Measurements from ENCODE around the gene HMG20A. TPM values are rescaled to one million over a fixed set of nuclear protein-coding genes. Genes with fewer than 3 reads are reported as not detected.

Gene HMG20A
- total RNA-seq, 1 donor from 2014 or later: 52.5 TPM

DNA sequence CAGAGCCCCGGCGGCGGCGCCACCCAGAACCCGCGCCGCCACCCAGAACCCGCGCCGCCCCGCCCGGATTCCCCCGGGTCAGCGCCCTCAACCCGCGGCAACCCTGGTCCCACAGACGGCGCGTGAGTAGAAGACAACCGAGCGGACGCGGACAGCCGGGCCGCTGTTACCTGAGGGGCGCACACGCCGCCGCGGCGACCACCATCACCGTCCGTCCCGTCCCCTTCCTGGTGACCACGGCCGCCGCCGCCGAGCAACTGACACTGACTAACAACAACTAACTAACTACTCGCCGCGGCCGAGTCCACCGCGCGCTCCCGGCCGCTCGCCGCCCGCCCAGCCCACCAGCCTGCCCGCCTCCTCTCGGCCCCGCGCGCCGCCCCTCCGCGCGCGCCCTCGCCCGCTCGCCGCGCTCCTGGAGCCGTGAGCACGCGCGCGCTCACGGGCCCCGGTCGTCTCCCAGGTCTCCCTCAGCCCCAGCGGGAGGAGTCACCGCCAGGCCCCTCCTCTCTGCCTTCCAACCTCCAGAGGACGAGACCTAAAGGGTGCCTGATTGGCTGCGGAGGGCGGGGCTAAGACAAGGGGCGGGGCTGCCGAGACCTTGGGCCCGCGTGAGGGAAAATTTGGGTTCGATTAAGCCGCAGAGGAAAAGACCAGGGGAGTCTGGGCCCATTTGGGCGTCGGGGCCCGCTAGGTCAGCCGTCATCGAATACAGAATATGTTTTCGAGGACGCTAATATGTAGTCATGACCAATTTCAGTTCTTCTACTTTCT, 665 bp upstream of the HMG20A start, which contains the start of gene PEAK1:
TSS of gene PEAK1 (minus strand) at position 269 of the 774 bp plus-strand sequence. CDS start 238,178 bp downstream, outside the sequence.
- intact Hi-C loops (cut with DNase I): no loop called here
- ATAC-seq (peak; percentile 99), DNase-seq (ENCODE audit: low spot score) (peak; percentile 100)

DNA sequence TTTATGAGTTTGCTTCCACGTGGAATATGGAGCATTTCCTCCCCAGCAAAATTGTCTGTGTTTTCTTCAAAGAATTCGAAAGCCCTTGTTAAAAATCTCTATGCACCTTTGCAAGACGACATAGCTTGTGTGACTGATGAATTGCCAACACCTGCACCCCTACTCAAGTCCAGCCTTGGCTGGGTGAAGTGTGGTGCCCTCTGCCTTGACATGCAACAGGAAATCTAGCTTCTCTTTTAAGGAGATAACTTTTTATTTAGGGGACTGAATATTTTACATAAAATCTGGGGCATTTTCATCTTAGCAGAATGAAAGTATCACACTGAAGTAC, 647 bp downstream of the HMG20A start:
- DNase-seq (ENCODE audit: low spot score) (no peak), ATAC-seq (no peak)
- intact Hi-C loops (cut with DNase I): no loop called here

DNA sequence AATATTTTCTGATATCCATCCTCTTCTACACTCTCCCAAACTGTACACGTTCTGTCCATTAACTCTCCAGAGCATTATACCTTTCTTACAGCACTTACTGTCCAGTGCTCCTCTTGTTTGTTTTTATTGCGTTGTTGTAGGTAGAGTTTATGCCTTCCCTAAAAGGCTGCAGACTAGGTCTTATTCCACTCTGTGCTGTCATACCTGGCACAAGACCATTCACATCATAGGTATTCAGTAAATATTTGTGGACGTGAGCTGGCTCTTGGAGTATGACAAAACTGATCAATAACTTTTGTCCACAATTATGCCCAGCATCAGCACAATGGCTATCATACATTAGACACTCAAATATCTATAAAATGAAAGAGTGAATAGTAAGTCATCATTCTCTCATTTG, 4.4 kb downstream of the HMG20A start:
- intact Hi-C loops (cut with DNase I): no loop called here
- DNase-seq (ENCODE audit: low spot score) (no peak), ATAC-seq (no peak)

DNA sequence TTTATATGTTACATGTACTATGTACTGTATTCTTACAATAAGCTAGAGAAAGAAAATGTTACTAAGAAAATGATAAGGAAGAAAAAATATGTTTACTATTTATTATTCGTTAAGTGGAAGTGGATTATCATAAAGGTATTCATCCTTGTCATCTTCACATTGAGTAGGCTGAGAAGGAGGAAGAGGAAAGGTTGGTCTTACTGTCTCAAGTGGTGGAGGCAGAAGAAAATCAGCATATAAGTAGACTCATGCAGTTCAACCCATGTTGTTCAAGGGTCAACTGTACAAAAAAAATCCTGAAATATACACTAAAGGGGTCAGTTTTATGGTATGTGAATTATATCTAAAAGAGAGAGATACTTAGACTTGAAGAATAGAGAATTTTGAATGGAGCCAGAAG, 5.7 kb downstream of the HMG20A start:
- DNase-seq (ENCODE audit: low spot score) (no peak), ATAC-seq (no peak)
- intact Hi-C loops (cut with DNase I): no loop called here

DNA sequence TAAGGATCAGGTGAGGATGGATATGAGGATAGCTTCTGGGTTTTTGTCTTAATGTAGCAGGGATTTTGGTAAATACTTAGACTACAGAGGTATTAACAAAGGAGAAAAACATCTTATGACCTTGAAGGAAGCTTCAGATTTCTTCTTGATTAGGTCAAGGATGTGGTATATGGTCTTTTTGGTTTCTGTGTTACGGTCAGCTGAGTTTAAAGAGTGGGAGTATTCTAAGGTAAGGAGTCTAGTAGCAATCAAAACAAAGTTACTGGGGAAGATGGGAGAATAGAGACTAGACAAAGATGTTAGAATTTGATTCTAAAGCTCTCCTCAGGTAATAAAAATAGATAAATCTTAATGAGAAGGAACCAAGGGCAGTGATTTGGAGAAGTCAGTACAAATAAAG, 6.2 kb downstream of the HMG20A start:
- intact Hi-C loops (cut with DNase I): no loop called here
- DNase-seq (ENCODE audit: low spot score) (no peak), ATAC-seq (no peak)

DNA sequence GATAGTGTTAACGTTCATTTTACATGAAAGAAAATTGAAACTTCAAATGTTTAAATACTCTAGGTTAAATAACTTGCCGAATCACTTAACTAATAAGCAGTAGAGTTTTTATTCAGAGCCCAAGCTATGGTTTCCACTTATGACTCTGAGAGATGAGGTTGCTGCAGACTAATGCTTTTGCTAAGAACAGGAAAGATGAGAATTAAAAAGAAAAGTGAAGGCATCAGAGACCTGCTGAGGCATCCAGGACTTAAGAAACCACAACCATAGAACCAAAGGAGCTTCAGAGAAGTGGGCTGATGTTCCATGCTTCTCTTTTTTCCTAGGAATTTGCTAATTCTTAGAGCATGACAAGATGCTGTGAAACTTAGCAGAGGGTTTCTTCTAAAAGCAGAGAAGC, 9.5 kb downstream of the HMG20A start:
- intact Hi-C loops (cut with DNase I): no loop called here
- no peak for ATAC-seq

DNA sequence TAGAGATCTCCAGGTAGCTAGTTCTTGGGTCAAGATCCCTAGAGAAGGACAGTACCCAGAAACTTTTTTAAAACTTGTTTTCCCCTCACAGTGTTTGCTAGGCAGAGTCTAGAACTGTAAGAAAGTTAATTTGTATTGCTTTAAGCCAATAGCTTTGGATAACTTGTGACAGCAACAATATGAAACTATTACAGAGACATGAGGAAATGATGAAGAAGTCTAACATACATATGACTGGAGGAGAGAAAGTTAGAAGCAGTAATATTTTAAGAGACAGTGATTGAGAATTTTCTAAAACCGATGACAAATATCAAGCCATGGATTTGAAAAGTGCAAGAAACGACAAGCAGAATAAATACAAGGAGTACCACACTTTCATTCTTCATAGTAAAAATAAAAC, 10.0 kb downstream of the HMG20A start:
- intact Hi-C loops (cut with DNase I): no loop called here
- no peak for DNase-seq (ENCODE audit: low spot score)
- no peak for ATAC-seq

More for the DNA sequence above, 9.5 kb downstream of the HMG20A start:
- DNase-seq (ENCODE audit: low spot score): no peak

DNA sequence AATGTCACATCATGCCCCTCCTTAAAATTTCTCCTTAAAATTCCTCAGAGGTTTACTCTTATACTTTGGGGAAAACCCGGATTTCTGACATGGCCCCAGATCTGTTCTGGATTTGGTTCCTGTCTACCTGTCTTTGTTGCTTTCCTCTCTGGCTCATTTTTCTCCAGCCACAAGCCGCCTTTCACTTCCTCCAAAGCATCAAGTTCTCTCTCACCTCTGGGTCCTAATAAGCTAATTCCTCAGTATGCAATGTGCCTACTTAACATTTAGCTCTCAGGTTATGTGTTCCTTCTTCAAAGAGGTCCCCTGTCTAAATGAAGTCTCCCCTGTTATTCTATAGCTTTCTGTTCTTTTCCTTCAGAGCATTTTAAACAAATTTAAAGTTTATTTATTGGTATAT, 16.1 kb downstream of the HMG20A start:
- ATAC-seq (no peak), DNase-seq (ENCODE audit: low spot score) (no peak)
- intact Hi-C loops (cut with DNase I): no loop called here

DNA sequence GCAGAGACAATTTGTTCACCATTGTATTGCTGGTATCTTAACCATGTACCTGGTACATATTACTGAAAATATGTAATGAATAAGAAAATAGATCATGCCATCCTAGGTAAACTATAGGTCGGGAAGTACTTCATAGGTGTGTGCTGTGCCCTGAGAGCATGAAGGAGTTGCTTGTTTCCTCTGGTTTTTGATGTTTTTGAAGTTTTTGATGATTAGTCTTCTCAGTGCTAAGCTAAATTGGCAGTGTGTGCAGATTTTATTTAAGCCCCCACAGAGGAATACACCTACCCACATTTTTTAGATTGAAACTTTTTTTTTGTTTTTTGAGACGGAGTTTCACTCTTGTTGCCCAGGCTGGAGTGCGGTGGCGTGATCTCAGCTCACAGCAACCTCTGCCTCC, 16.6 kb downstream of the HMG20A start:
- DNase-seq (ENCODE audit: low spot score): no peak
- intact Hi-C loops (cut with DNase I): no loop called here
- no peak for ATAC-seq

DNA sequence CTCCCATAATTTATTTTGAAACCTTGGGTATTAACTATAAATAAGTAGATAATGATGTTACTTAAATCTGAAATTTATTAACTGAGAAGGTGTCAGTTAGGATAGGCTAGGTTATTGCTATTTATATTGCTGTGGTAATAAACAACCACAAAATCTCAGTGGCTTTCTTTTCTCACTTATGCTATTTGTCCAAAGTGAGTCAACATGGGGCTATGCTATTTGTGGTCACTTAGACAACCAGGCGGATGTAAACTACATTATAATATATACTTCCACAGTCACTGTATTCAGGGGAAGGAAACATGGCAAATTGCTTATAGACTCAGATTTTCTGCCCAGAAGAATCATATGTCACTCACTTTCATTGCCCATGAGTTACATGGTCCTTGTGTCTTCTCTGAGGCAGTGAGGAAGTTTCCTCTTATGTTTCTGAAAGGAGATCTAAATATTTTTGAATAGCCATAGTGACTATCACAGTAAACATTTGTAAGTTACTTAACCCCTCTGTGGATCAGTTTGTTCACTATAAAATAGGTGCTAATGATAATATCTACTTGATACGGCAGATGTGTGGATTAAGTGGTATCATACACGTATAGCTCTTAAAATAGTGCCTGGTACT, 19.8 kb downstream of the HMG20A start:
- ATAC-seq: no peak
- intact Hi-C loops (cut with DNase I): no loop called here
- no peak for DNase-seq (ENCODE audit: low spot score)

DNA sequence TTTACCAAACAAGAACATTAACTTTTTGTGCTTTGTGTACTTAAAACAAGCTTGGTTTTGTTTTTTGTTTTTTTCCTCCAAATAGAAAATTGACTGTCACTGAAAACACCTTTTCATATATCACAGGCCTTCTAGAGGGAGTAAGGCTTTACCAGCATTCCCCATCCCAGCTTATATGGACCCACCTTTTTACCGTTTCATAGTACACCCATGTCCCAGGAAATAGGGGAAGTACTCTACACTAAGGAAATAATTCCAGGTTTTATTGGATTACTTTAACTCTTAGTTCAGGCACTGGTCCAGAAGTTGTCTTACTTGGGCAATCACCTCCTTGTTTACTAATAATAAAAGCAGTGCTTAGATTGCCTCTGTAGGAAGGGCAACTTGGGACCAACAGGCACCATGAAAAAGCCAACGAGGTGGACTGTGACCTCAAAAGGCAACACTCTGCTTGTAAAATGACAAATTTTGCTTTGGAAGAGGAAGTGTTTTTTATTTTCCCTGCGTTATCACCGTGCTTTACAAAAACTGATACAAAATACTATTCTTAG, 26.2 kb downstream of the HMG20A start:
- intact Hi-C loops (cut with DNase I): no loop called here
- ATAC-seq (no peak), DNase-seq (ENCODE audit: low spot score) (no peak)

DNA sequence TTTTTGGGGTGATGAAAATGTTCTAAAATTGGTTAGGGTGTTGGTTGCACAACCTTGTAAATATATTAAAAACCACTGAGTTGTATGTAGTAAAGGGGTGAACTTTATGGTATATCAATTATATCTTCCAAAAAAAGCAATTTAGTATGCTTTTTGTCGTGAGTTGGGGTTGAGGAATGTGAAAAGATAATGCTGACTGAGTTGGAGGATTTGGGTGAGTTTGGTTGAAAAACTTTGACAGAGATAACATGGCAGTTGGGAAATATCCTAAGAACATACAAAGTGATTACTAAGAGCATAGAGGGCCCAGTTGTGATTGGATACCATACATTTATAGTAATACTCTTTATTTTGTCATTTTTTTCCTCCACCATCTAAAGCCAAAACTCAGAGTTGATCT, 33.6 kb downstream of the HMG20A start:
- DNase-seq (ENCODE audit: low spot score) (no peak), ATAC-seq (no peak)
- intact Hi-C loops (cut with DNase I): no loop called here

DNA sequence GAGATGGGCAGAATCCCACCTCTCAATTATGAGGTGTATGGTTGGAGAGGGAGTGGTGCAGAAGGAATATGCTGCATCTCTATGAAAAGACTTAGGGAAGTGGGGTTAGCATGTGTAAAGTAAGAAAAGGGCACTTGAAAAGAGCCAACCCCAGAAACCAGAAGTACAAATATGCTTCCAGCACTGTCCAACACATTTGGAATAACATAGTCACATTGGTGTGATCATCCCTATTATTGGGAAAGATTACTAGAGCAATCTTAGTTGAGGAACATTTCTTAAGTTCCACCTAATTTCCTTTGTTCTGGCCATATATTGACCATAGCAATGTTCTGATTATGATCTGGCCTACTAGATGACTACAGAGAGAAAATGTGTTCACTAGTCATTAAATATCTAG, 34.3 kb downstream of the HMG20A start:
- ATAC-seq (no peak), DNase-seq (ENCODE audit: low spot score) (no peak)
- intact Hi-C loops (cut with DNase I): no loop called here

DNA sequence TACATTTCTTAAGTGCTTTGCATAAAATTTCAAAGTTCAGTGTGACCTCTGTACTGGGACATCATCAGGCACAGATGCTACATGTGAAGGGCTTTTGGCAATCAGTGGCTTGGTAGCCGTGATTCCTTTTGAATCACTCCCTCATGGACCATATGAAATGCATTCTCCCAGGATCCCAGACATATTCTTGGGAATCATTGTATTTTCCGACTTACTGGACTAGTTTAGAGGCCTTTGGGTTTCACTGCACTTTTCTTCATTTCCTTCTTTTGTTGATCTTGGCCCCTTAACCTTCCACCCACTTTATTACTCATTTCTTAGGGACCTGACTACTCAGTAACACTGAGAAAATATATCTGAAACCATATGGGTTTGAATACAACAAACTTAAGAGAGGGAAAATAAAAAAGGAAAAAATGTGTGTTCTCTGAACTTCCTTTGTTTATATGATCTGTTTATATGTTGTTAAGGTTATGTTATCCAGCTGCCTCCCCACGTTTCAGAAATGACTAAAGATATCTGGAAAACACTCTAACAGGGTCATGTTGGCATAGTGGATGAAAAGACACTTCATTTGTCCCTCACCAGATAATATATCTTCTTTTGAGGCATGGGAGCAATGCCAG, 35.1 kb downstream of the HMG20A start:
- ATAC-seq: peak; percentile 65
- intact Hi-C loops (cut with DNase I): no loop called here
- DNase-seq (ENCODE audit: low spot score): no peak

DNA sequence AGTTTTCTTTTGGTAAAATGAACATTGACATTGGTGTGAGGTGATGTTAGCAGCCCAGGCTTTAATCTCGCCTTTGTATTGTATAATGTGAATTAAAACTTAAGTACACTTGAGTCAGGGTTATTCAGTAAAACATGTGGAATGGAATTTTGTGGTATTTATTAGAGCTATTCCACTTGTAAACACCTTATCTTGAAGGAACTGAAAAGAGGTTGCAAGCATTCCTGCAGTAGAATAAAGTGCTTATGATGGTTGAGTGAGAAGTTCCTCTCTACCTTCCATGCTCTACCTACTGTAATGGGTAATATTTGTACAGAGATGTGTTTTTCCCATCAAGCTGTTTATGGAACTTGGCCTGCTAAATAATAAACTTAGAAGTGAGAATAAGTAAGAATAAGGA, 36.1 kb downstream of the HMG20A start:
- intact Hi-C loops (cut with DNase I): no loop called here
- no peak for DNase-seq (ENCODE audit: low spot score)
- no peak for ATAC-seq

DNA sequence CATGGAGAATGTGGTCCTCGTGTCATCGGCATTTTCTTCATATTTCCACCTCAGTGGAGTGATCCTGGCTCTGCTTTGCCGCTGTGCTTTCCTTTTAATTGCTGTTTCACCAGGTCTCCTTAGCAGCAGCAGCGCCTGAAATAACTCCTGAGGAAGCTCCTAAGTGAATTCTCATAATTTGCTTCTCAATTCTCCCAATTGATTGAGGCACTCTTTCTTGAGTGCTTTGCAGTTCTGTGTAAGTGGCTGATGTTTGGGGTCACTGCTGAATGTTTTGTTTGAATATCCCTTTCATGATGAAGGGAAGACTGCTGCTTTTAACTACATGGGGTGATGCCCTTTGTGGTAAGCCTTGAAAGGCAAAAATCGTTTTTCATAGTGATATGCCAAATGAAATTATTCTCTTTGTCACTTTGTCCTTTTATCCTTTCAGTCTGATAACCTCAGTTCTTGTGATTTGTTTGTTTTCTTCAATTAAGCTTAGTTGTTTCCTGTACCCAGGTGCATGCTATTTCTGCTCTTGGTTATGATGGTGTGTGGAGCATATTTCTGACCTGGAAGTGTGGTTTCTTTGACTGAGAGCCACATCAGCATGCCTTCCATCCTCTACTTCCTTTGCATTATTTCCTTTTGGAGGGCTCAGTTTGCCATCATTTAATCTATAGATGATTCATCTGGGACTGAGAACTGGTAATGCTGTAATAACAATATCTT, 36.7 kb downstream of the HMG20A start:
- intact Hi-C loops (cut with DNase I): no loop called here
- DNase-seq (ENCODE audit: low spot score) (no peak), ATAC-seq (no peak)

DNA sequence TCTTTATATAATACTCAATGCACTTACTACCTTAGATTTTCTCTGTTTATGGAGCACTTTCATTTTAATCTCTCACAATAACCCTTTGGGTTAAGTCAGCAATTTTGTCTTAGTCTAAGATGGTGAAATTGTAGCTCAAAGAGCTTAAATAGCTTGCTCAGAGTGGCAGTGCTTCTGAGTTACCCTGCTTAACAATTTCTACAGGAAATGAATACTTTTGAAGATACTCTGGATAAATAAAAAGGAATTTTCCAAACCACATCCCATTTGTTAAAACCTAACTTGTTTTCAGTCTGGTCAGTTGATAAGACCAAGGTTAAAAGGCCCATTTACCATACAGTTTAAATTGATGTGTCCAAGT, 37.2 kb downstream of the HMG20A start:
- intact Hi-C loops (cut with DNase I): no loop called here
- ATAC-seq (no peak), DNase-seq (ENCODE audit: low spot score) (no peak)

DNA sequence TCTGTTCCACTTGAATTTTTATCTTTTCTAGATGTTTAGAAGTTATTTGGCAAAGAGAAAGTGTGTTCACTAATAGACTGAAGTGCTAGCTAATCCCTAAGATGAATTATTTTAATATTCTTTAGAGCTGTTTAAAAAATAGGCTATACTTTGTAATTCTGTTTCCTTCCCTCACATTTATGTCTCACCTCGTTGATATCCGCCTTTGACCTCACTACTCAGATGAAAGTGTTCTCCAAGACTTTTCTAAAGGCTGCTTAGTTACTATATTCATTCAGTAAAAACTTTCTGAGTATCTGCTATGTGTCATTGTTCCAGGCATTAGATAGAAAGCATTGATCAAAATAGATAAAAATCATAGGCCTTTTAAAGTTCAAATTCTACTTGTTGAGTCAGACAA, 38.3 kb downstream of the HMG20A start:
- ATAC-seq (no peak), DNase-seq (ENCODE audit: low spot score) (no peak)
- intact Hi-C loops (cut with DNase I): no loop called here

DNA sequence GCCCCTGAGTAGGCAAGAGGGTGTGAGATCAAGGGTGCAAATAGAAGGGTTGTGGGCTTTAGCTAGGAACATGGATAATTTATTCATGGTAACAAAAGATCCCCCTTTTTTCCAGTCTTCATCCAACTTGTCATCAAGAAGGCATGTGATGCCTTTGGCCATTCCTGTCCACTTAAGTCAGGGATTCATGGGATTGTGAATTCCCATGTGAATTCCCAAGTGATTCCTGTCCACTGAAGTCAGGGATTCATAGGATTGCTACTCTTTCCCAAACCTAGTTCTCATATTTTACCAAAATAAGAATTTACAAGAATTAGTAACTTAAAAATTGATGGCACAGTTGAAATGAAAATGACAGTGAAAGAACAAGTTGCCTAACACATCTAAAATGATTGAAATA, 40.8 kb downstream of the HMG20A start:
- intact Hi-C loops (cut with DNase I): no loop called here
- no peak for ATAC-seq
- DNase-seq (ENCODE audit: low spot score): no peak
